HL-60/S4 treated with phorbol 12-myristate 13-acetate at 8.2 ng/mL for 4 days and 3 days (cell line): ENCODE measurements around the gene CBLN3.

ENCODE experiments used
- in situ Hi-C: fragments of 300-500 bp; cut with MboI; formaldehyde crosslinking; loops from 2 replicates; pipeline ENCODE4 v1.15.0; 2022; ENCODE audit warnings: low sequenced_read_pairs

The CBLN3 gene

GRCh38 chr14:24439830-24440605 lies 10.6 kb upstream of the CBLN3 start:
- in situ Hi-C loops, result loop anchor here (10.0 to 25.0 kb wide), 2 partner anchors 105 to 203 kb away; partner anchors contain the start of genes ADCY4, GMPR2, NEDD8 and RIPK3

DNA sequence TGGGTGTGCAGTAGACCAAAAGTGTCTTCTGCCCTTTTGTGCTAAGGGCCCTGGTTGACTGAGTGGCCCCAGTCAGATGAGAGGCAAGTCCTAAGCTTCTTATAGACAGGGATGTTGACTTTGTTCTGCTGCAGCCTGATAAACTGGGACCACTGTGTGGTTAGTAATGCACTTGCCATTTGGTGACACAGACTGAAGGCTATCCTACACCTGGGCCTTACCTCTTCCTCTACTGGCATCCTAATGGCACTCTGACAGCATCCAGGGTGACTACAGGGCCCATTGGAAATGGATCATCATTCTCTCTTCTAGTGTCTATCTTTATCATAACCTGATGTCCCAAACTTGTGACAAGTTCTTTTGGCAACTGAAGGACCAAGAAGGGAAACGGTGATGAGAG lies 9.8 kb upstream of the CBLN3 start:
- in situ Hi-C loops, result loop anchor here (10.0 to 25.0 kb wide), 2 partner anchors 104 to 202 kb away; partner anchors contain the start of genes ADCY4, GMPR2, NEDD8 and RIPK3

DNA sequence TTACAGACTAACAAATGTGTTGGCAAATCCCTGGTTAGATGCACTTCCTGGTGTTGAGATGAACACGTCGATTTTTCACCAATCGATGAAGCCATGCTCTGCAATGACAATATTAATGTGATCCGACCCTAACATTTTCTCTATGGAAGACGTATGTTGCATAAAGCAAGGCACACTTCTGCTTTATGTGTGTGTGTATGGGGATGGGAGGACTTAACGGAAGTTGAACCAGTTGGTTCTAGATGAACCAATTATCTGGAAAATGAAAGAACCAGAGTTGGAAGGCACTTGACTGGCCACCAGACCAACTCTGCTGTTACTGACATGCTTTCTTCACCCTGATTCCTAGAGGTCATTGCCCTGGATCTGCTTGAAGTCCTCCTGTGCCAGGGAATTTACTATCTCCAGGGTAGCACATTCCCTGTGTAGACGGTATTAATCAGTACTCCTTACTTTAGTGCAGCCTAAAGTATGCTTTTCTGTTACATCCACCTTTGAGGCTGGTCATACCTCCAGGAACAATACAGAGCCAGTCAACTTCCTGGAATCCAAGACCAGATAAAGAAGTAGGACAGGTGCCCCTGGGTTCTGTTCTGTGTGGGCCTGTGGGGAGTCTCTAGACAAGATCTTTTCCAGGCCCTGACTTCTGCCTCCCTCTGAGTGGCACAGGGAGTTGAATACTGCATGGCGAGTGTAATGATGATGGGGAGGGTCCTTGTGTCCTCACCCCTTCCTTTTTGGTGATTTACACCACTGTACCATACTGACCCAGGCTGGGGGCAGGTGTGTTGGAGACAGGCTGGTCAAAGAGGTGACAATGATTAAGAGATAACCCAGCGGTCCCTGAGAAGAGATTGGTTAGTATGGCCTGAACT lies 9.0 kb upstream of the CBLN3 start:
- in situ Hi-C loops, result loop anchor here (10.0 to 25.0 kb wide), 2 partner anchors 104 to 201 kb away; partner anchors contain the start of genes ADCY4, GMPR2, NEDD8 and RIPK3

DNA sequence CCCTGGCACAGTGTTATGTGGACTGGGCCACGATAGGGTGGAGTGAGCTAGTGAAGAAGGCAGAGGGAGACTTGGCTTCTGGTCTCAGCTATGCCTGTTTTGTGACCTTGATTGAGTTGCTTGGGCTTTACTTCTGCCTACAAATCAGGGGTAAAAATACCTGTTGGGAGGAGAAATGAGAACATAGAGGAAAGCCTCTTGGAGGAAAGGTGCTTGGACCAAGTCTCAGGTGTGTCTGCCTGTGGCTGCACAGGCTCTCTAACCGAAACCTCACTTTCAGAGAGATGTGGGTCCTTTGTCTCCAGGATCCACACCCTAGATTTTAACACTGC lies 8.2 kb upstream of the CBLN3 start:
- in situ Hi-C loops, result loop anchor here (10.0 to 25.0 kb wide), 2 partner anchors 103 to 200 kb away; partner anchors contain the start of genes ADCY4, GMPR2, NEDD8 and RIPK3

GRCh38 chr14:24437020-24437735 lies 7.7 kb upstream of the CBLN3 start:
- in situ Hi-C loops, result loop anchor here (10.0 to 25.0 kb wide), 2 partner anchors 102 to 200 kb away; partner anchors contain the start of genes ADCY4, GMPR2, NEDD8 and RIPK3

GRCh38 chr14:24436355-24437019 lies 7.0 kb upstream of the CBLN3 start:
- in situ Hi-C loops, result loop anchor here (10.0 to 25.0 kb wide), 2 partner anchors 102 to 199 kb away; partner anchors contain the start of genes ADCY4, GMPR2, NEDD8 and RIPK3

GRCh38 chr14:24435998-24436354 lies 6.5 kb upstream of the CBLN3 start:
- in situ Hi-C loops, result loop anchor here (10.0 to 25.0 kb wide), 2 partner anchors 101 to 199 kb away; partner anchors contain the start of genes ADCY4, GMPR2, NEDD8 and RIPK3

GRCh38 chr14:24435192-24435810 lies 5.8 kb upstream of the CBLN3 start:
- in situ Hi-C loops, result loop anchor here (10.0 to 25.0 kb wide), 2 partner anchors 100 to 198 kb away; partner anchors contain the start of genes ADCY4, GMPR2, NEDD8 and RIPK3

GRCh38 chr14:24434676-24435075 lies 5.2 kb upstream of the CBLN3 start:
- in situ Hi-C loops, result loop anchor here (10.0 to 25.0 kb wide), 2 partner anchors 100 to 197 kb away; partner anchors contain the start of genes ADCY4, GMPR2, NEDD8 and RIPK3

DNA sequence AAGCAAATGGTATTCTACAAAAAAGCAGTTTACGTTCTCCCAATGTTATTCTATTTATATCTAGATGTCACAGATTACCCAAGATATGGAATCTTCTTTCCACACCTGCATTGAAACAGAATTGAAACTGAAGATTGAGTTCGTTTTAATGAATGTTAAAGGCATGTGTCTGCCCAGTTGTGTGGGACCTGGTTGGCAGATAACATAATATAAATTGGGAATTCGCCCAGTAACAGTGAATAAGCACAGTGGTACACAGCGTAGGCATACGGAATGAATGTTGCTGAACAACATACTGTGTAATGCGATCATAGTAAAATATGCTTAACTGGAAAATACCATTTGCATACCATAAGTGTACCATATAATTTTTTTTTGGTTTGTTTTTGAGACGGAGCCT lies 4.6 kb upstream of the CBLN3 start:
- in situ Hi-C loops, result loop anchor here (10.0 to 25.0 kb wide), 2 partner anchors 99 to 197 kb away; partner anchors contain the start of genes ADCY4, GMPR2, NEDD8 and RIPK3

GRCh38 chr14:24432259-24433131 lies 3.0 kb upstream of the CBLN3 start:
- in situ Hi-C loops, result loop anchor here (10.0 to 25.0 kb wide), 2 partner anchors 98 to 195 kb away; partner anchors contain the start of genes ADCY4, GMPR2, NEDD8 and RIPK3

GRCh38 chr14:24431569-24432258 lies 2.2 kb upstream of the CBLN3 start:
- in situ Hi-C loops, result loop anchor here (10.0 to 25.0 kb wide), 2 partner anchors 97 to 194 kb away; partner anchors contain the start of genes ADCY4, GMPR2, NEDD8 and RIPK3

DNA sequence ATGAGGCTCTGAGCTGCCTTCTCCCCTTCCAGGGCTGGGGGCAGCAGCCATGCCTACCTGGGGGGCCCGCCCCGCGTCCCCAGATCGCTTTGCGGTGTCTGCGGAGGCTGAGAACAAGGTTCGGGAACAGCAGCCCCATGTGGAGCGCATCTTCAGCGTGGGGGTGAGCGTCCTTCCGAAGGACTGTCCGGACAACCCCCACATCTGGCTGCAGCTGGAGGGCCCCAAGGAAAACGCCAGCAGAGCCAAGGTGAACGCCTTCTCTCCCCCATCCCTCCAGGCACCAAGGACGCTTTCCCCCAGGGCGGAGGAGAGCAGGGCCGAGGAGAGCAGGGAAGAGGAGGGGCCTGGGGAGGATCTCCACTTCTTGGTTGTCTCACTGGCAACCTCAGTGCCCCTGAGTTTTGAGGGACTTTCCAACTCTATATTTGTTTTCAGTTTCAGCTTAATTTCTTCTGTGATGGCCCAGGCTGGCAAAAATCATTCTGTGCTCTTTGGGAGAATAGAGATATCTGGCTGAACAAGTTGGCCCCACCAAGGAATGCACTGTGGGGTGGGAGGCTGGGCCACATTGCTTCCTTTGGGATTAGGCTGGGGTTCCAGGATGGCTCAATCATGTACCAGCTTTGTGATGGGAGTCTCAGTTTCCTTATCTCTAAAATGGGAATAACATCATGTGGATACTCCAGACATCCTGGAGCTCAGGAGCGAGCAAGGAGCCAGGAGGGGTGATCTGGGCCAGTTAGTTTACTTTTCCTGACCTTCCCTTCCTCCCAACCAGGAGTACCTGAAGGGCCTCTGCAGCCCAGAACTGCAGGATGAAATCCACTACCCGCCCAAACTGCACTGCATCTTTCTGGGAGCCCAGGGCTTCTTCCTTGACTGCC lies 1.5 kb upstream of the CBLN3 start:
- in situ Hi-C loops, result loop anchor here (10.0 to 25.0 kb wide), 2 partner anchors 96 to 194 kb away; partner anchors contain the start of genes ADCY4, GMPR2, NEDD8 and RIPK3

DNA sequence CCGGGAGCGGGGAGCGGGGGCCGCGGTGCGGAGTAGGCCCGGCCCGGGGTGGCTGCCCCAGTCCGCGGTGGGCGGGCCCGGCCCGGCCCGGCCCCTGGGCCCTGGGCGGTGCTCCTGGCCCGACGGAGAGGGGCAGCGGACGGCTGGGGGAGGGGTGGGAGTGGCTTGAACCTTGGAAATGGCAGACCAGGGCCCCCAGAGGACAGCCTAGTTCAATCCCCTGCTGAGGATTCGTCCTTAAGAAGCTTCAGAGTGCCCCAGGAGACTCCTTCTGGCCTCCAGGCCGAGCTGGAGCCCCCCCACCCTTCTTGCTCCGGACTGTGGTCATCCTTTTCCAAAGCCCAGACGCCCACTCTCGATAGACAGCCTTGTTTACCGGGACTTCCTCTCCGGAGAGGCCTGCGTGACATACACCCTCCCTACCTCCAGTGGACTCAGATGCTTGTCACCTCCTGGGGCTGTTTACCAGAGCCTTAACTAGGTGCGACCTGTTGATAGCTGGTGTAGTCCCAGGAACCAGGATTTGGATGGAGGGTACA lies 744 bp upstream of the CBLN3 start:
- in situ Hi-C loops, result loop anchor here (10.0 to 25.0 kb wide), 2 partner anchors 95 to 193 kb away; partner anchors contain the start of genes ADCY4, GMPR2, NEDD8 and RIPK3

DNA sequence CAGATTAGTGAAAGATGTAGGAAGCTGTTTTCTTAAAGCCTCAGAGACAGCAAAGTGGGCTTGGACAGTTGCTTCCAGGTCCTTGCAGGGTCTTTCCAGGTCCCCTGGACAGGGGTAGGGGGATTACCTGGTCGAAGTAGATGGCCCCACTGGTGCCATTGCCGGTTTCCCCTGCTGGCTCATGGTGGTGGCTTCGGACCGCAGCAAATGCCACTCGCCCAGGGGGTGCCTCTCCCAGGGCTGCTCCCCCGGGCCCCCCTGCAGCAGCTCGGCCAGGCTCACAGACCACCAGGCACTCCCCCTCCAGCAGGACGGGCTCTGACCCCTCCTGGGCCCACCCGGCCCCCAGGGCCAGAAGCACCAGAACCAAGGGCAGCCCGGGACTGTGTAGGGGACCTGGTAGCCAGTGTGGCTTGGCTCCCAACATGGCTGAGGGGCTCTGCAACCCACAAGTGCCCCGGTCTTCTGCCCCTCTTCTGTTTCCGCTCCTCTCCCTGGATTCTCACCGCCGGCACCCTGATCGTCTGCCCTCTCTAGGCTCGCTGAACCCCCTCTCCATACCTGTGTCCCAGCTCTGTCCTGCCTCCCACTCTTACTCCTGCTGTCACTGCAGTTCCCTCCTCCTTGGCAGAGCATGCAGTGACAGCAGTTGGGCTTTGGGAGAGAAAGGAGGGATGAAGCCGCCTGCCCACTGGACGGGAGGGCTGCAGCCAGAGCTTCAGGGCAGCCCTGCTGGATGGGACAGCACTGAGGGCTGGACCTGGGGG lies 657 bp downstream of the CBLN3 start:
- in situ Hi-C loops, result loop anchor here (25.0 kb wide), 1 partner anchor 192 kb away; the partner anchor contains the start of genes GMPR2, NEDD8 and TINF2
